HG02840 (cell line): Measurements from ENCODE around the gene NPVF.

Experiments used
- ATAC-seq: cut with Tn5 transposase; IDR thresholded peaks from one replicate; pipeline ENCODE4 v1.9.1; 2021; ENCODE audit warnings: mild to moderate bottlenecking, moderate library complexity, moderate number of reproducible peaks; ENCODE audit not compliant: unreplicated experiment, low FRiP score

The NPVF gene, protein sequence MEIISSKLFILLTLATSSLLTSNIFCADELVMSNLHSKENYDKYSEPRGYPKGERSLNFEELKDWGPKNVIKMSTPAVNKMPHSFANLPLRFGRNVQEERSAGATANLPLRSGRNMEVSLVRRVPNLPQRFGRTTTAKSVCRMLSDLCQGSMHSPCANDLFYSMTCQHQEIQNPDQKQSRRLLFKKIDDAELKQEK

DNA sequence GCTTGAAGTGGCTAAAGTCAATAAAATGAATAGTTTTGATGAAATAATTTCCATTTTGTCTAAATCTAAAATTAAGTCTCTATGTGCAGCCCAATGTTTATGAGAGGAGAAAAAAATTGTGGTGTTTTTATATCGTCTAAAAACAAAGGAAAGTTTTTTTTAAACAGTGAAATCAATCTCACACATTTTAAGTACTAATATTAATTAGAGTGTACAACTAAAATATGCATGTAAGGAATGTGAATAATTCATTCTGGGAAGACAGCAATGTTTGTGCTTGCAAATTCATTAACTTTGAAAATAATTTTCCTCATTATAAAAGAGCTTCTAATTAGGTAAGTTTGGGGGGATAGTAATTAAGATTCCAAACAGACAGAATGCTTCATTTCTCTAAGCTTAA is at the start of gene NPVF:
Gene NPVF, minus strand, starts transcription at position 101 of the 400 bp plus-strand sequence. Its CDS starts 47 bp downstream, at position 54.
- no peak for ATAC-seq

- ATAC-seq = no peak
These were observed 44.0 kb upstream of the NPVF start for GRCh38 chr7:25272265-25272664.

- no peak for ATAC-seq
These were observed 35.1 kb upstream of the NPVF start for GRCh38 chr7:25263337-25263736.

DNA sequence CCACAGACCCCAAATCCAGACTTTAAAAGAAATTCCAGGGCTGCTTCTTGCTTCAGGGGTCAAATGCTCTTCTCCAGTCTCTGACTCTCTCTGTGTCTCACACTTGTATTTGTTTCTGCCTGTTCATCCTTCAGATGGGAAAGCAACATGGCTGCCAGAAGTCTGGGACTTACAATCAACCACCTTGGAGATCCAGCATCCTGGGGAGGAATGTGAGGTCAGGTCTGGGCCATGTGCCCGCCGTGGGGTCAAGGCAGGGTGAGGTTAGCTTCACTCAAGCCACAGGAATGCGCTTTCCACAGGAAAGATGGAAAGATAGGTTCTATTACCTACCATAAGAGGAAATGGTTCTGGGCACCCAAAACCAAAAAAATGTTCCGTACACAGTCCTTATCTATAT is 34.3 kb upstream of the NPVF start:
- no peak for ATAC-seq

DNA sequence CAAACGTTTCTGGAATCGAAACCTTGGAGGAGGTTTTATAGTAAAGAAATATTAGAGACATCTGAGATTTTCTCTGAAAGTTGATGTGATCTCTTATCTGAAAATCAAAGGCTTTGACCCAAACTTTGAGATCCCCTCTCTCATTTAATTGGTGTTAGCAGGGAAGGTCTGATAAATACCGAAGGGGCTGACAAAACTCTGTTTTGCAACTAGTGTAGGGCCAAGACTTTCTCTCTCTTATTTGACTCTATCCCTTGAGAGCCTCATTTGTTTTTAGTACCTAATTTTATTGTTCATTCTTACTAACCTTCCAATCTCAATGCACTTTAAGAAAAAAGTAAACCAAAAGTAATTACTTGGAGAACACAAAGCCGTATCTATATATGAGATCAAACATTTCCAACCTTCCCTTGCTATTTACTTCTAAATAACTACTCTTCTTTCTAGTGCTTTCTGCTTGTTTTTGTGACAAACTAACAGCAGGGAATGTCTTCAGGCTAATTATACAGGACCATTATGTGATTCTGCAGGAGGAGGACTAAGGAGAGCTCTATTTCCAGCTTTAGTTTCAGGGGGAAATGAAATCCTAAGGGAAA is 33.4 kb upstream of the NPVF start:
- no peak for ATAC-seq

- no peak for ATAC-seq
These were observed 32.7 kb upstream of the NPVF start for GRCh38 chr7:25260862-25261494.

GRCh38 chr7:25259487-25260243 is 31.4 kb upstream of the NPVF start:
- ATAC-seq = no peak

DNA sequence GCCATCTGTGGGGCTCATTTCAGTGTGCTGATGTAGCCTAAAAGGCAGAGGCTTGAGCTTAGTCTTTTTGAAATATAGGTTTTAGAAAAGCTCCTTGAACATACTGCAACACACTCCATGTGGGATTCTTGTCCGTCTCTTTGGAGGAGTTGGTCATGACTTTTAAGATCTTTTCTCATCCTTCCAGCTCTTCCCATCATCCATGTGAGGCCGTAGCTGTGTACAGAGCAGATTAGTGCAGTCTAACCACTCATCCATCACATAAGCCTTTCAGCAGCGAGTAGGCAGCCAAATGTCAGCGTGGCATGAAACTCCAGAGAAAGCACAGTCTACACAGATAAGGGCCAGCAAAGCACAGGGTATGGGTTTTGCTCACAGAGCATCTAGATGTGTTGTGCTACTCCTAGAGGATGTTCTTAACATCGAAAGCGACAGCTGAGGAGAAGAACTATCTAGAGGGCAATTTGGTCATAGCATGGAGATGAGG is 28.1 kb upstream of the NPVF start:
- ATAC-seq = no peak

DNA sequence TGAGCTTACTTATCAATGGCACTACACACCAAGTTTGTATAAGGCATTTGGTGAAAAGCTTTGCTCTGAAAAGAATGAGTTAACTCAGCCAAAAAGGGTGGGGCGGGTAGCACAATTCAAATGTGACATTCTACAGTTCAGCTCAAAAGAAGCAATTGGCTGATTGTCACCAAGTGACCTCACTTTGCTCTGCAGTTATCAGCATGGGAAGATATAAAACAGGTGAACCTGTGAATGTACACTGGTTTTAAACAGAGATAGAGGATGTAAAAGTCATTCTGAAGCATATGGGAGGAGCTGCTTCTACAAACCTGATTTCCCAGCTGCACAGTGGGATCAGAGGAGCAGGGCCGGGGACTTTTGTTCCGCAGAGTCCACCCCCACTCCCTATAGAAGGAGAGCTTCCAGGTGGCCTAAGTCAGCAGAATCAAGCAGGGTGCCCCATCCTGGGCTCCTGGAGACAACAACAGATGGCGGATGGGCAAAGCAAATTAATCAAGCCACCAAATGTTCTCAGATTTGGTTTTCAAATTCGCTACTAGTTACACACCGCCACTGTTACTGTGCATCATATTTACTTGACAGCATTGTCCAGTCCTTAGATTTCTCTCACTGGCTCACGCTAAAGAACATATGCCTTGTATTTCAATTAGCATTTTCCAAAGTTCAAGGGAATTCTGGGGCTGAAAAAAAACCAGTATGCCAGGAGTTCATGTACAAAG is 27.5 kb upstream of the NPVF start:
- no peak for ATAC-seq

GRCh38 chr7:25254604-25255003 is 26.3 kb upstream of the NPVF start:
- no peak for ATAC-seq

- ATAC-seq = no peak
These were observed 25.4 kb upstream of the NPVF start for GRCh38 chr7:25253714-25254113.

DNA sequence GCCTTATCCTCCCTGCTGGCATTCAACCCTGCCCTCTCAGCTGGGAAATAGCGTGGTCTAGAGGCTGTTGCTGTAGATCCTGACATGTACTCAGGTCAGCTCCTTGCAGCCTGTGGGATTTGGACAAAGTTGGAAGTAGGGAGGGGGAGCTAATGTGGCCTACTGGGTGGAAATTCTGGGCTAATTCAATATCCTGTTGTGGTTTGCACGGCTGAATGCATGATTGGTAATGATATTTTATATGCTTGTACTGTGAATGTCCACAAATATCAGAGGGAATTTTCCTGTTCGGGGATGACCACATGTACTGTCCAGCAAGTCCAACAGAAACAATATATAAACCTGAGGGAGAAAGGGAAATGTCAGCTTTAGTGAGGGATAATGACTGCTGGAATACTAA is 22.1 kb upstream of the NPVF start:
- no peak for ATAC-seq

DNA sequence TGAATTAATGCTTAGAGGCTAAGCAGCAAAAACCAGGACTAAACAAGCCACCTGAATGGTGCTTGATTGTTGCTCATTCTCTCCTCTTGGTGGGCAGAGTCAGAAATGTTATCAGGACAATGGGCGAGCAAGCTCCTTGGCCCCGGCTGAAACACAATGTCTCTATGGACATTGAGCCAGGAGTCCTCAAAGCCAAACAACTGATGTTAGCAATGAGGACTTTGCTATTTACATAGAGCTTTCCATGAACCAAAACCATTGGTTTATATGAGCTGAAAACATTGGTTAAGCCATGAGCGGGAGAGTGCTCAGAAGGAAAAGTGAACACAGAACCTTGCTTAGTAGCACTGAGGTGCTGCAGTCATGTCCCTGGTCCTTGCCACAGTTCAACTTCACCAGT is 21.5 kb upstream of the NPVF start:
- ATAC-seq = no peak

- no peak for ATAC-seq
These were observed 18.0 kb upstream of the NPVF start for GRCh38 chr7:25246306-25246705.

DNA sequence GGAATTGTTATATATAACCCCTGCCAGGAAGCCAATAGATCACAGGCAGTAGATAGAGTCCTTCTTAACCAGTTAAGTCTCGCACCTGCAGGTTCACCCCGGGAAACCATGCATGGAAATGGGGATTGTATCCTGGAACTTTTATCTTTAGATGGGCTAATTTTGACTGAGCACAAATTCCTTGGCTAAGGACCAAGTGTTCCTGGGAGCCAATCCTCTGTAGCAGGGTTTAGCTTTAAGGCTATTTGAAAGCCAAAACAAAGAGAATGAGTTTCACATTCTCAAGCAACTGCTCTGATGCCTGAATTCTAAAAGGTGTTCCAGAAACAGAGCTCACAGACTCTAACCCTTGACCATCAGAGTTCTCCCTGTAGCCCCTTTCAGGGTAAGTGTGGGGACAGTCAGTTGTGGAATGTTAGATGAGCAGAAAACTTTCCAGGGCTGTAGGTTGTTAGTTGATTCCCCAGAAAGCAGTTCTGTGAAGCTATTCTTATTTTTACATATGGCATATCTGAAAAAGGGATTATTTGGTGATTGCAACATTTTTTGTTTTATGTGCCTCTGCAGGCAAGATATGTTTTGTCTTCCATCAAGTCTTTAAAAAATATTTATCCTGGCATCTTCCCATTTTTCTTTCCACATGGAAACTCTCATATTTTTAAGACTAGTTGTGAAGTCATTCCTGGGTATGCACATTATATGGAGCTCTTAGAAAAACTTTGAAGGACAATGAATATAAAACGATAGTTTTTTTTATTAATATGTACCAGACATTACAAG is 16.2 kb upstream of the NPVF start:
- ATAC-seq = no peak

GRCh38 chr7:25242678-25243077 is 14.4 kb upstream of the NPVF start:
- no peak for ATAC-seq

DNA sequence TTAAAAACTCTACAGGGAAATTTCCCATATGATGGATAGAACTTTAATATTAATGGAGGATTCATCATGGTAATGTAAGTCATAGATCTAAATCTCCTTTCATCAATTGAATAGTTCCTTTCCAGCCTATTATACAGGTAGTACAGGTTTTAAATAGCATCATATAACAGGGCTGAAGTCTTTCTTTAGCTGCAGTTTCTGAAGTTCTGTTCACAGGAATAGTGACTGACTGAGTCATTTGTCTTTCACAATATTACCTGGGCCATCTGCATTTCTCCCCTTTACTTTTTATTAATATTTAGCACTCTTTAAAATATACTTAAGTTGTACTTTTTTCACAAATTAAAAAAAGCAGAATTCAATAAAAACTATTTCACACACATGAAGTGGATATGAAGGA is 12.6 kb upstream of the NPVF start:
- ATAC-seq = no peak

DNA sequence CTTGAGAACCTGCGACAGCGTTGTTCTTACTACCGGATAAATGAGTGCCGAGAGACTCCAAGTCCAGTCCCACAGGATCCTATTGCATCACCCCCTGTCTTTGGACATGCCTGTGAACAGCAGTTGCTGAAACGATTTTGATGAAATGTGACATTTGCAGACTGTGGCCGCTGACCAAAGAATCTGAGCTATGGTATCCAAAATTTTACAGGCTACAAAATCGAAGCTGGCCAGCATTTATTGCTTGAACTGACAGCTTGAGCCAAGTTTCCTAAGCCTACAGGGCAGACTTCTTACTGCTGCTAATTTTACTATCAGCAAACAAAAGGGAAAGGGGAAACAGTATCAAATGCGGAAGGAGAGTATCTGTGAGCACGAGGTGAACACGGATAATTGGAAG is 12.1 kb upstream of the NPVF start:
- ATAC-seq = no peak

- no peak for ATAC-seq
These were observed 11.6 kb upstream of the NPVF start for GRCh38 chr7:25239888-25240287.
